Muscle layer of duodenum (tissue), 2 donors: ENCODE measurements around the gene ZBTB39.

Source experiments
- H3K27ac ChIP-seq: one replicate; pipeline ENCODE4 v1.7.0; 2013; ENCODE audit warnings: mild to moderate bottlenecking, low read length
- H3K27me3 ChIP-seq: one replicate; pipeline ENCODE4 v1.7.0; 2013; ENCODE audit warnings: low read depth, mild to moderate bottlenecking, control low read depth, low read length
- H3K36me3 ChIP-seq, 2 donors: one replicate each; pipeline ENCODE4 v1.7.0; 2013; ENCODE audit warnings: low read length in 2 of 2, control low read depth in 1 of 2, mild to moderate bottlenecking in 1 of 2; ENCODE audit not compliant: insufficient read depth in 2 of 2, control insufficient read depth in 1 of 2
- H3K4me1 ChIP-seq, 2 donors: one replicate each; pipeline ENCODE4 v1.7.0; 2013; ENCODE audit warnings: low read length in 2 of 2, mild to moderate bottlenecking in 2 of 2, control low read depth in 1 of 2, moderate library complexity in 1 of 2; ENCODE audit not compliant: insufficient read depth in 2 of 2, control insufficient read depth in 1 of 2
- H3K4me3 ChIP-seq, 2 donors: one replicate each; pipeline ENCODE4 v1.7.0; 2013; ENCODE audit warnings: low read length in 2 of 2, low read depth in 1 of 2, mild to moderate bottlenecking in 1 of 2
- H3K9me3 ChIP-seq, 2 donors: one replicate each; pipeline ENCODE4 v1.7.0; 2013; ENCODE audit warnings: low read length in 2 of 2, control low read depth in 1 of 2, mild to moderate bottlenecking in 1 of 2; ENCODE audit not compliant: control insufficient read depth in 1 of 2
- donor health status: healthy.

The ZBTB39 gene

GRCh38 chr12:57011438-57012424, 5.4 kb upstream of the ZBTB39 start:
- no peaks in the 10 kb centered on the region for H3K36me3 ChIP-seq
- H3K27ac ChIP-seq, result no peak overlapping the region

GRCh38 chr12:57010627-57011247, 4.4 kb upstream of the ZBTB39 start:
- H3K27ac ChIP-seq, result no peak overlapping the region
- no peaks in the 10 kb centered on the region for H3K9me3 ChIP-seq
- H3K36me3 ChIP-seq, result no peaks in the 10 kb centered on the region
- no peaks in the 10 kb centered on the region for H3K27me3 ChIP-seq
- H3K4me1 ChIP-seq, result peaks cover 11 to 17% of the 10 kb centered on the region in 2 donors
- H3K4me3 ChIP-seq, result no peak overlapping the region

More at GRCh38 chr12:57011438-57012424, 5.4 kb upstream of the ZBTB39 start:
- no peak overlapping the region for H3K4me3 ChIP-seq
- H3K4me1 ChIP-seq, result peaks cover 10 to 13% of the 10 kb centered on the region in 2 donors
- no peaks in the 10 kb centered on the region for H3K9me3 ChIP-seq
- H3K27me3 ChIP-seq, result no peaks in the 10 kb centered on the region

- H3K4me3 ChIP-seq, result no peak overlapping the region
- no peak overlapping the region for H3K27ac ChIP-seq
- H3K27me3 ChIP-seq, result no peaks in the 10 kb centered on the region
- no peaks in the 10 kb centered on the region for H3K9me3 ChIP-seq
- H3K36me3 ChIP-seq, result no peaks in the 10 kb centered on the region
- H3K4me1 ChIP-seq, result peaks cover 16 to 24% of the 10 kb centered on the region in 2 donors
Measured at GRCh38 chr12:57009949-57010626, 3.7 kb upstream of the ZBTB39 start.

- H3K27ac ChIP-seq, result no peak overlapping the region
- no peak overlapping the region for H3K4me3 ChIP-seq
- H3K4me1 ChIP-seq, result peaks cover 21 to 28% of the 10 kb centered on the region in 2 donors
Measured at GRCh38 chr12:57008178-57008577, 1.8 kb upstream of the ZBTB39 start.

GRCh38 chr12:57006809-57007475, 596 bp upstream of the ZBTB39 start:
- H3K27ac ChIP-seq, result no peak overlapping the region
- peaks cover 24 to 27% of the 10 kb centered on the region in 2 donors for H3K36me3 ChIP-seq
- H3K27me3 ChIP-seq, result no peaks in the 10 kb centered on the region
- peaks cover 21 to 30% of the 10 kb centered on the region in 2 donors for H3K4me1 ChIP-seq
- no peaks in the 10 kb centered on the region for H3K9me3 ChIP-seq
- H3K4me3 ChIP-seq, result peak overlapping the region; percentile 29 to 43

More at GRCh38 chr12:57008178-57008577, 1.8 kb upstream of the ZBTB39 start:
- no peaks in the 10 kb centered on the region for H3K27me3 ChIP-seq
- H3K36me3 ChIP-seq, result peaks cover 12 to 15% of the 10 kb centered on the region in 2 donors
- H3K9me3 ChIP-seq, result no peaks in the 10 kb centered on the region

GRCh38 chr12:57004651-57005050, 1.7 kb downstream of the ZBTB39 start:
- peaks cover 21 to 38% of the 10 kb centered on the region in 2 donors for H3K4me1 ChIP-seq
- H3K4me3 ChIP-seq, result no peak overlapping the region
- no peaks in the 10 kb centered on the region for H3K27me3 ChIP-seq
- H3K27ac ChIP-seq, result no peak overlapping the region
- peaks cover 24 to 32% of the 10 kb centered on the region in 2 donors for H3K36me3 ChIP-seq
- H3K9me3 ChIP-seq, result no peaks in the 10 kb centered on the region

GRCh38 chr12:57003395-57003794, 3.0 kb downstream of the ZBTB39 start:
- no peak overlapping the region for H3K4me3 ChIP-seq
- no peaks in the 10 kb centered on the region for H3K9me3 ChIP-seq
- H3K4me1 ChIP-seq, result peaks cover 18 to 32% of the 10 kb centered on the region in 2 donors
- no peaks in the 10 kb centered on the region for H3K27me3 ChIP-seq
- H3K36me3 ChIP-seq, result peaks cover 24 to 36% of the 10 kb centered on the region in 2 donors
- H3K27ac ChIP-seq, result no peak overlapping the region

- H3K27me3 ChIP-seq, result no peaks in the 10 kb centered on the region
- peaks cover 10 to 23% of the 10 kb centered on the region in 2 donors for H3K4me1 ChIP-seq
- H3K4me3 ChIP-seq, result no peak overlapping the region
- H3K27ac ChIP-seq, result no peak overlapping the region
- no peaks in the 10 kb centered on the region for H3K9me3 ChIP-seq
- H3K36me3 ChIP-seq, result peaks cover 25 to 37% of the 10 kb centered on the region in 2 donors
Measured at GRCh38 chr12:57001448-57001906, 4.9 kb downstream of the ZBTB39 start.

GRCh38 chr12:57000393-57000792, 6.0 kb downstream of the ZBTB39 start:
- Histone ChIP-seq H3K36me3 (peaks cover 29 to 37% of the 10 kb centered on the region in 2 donors), H3K9me3 (no peaks in the 10 kb centered on the region), H3K27me3 (no peaks in the 10 kb centered on the region), H3K27ac (no peak overlapping the region), H3K4me3 (no peak overlapping the region), H3K4me1 (peaks cover 9 to 18% of the 10 kb centered on the region in 2 donors)

GRCh38 chr12:56999456-56999855, 6.9 kb downstream of the ZBTB39 start:
- Histone ChIP-seq H3K4me3 (no peak overlapping the region), H3K27me3 (no peaks in the 10 kb centered on the region), H3K36me3 (peaks cover 28 to 39% of the 10 kb centered on the region in 2 donors), H3K9me3 (no peaks in the 10 kb centered on the region), H3K27ac (no peak overlapping the region), H3K4me1 (peaks cover 0 to 11% of the 10 kb centered on the region in 2 donors)
